B cell (primary cell): Measurements from ENCODE around the gene TDG.

Source experiments
- EZH2 ChIP-seq: IDR thresholded peaks from 2 replicates; pipeline ENCODE4 v1.6.1; 2012; ENCODE audit warnings: borderline replicate concordance, low read depth, mild to moderate bottlenecking, moderate library complexity, low read length; ENCODE audit not compliant: insufficient read depth, poor library complexity, severe bottlenecking
- TF ChIP-seq, protein P1 (sequence below): fragments of 200-600 bp; IDR thresholded peaks from one replicate; pipeline ENCODE4 v1.8.0; 2022; ENCODE audit warnings: antibody characterized with exemption, mild to moderate bottlenecking

DNA sequence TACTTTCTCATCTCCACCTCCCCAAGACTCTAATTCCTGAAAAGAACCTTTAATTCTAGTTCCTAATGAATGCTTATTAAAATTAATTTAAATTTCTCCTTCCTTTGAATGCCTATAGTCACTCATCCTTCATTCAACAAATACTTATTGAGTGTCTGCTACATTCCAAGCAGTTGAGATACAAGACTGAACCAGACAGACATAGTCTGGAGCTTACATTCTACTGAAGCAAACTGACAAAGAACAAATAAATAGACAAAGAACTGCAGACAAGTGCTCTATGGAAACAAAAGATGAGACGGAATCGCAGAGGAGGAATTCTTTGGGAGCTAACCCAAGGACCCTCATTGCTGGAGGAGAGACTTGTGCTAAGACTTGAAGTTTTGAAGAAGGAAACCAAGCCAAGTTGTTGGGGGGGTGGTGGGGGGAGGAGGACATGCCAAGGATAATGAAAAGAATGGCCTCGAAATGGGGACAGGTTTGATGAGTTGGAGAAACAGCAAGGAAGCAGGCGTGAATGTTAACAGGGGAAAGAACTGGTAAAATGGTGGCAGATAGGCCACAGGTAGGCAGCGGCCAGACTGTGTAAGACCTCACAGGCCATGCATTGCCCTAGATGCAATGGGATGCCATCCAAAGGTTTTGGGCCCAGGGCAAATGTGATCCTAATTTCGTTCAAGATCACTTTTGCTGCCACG is 9.7 kb upstream of the TDG start:
- TF ChIP-seq, protein P1, sequence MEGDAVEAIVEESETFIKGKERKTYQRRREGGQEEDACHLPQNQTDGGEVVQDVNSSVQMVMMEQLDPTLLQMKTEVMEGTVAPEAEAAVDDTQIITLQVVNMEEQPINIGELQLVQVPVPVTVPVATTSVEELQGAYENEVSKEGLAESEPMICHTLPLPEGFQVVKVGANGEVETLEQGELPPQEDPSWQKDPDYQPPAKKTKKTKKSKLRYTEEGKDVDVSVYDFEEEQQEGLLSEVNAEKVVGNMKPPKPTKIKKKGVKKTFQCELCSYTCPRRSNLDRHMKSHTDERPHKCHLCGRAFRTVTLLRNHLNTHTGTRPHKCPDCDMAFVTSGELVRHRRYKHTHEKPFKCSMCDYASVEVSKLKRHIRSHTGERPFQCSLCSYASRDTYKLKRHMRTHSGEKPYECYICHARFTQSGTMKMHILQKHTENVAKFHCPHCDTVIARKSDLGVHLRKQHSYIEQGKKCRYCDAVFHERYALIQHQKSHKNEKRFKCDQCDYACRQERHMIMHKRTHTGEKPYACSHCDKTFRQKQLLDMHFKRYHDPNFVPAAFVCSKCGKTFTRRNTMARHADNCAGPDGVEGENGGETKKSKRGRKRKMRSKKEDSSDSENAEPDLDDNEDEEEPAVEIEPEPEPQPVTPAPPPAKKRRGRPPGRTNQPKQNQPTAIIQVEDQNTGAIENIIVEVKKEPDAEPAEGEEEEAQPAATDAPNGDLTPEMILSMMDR: no peak
- no peak for TF ChIP-seq EZH2
